ENCODE measurements around the gene MLEC.

Gene MLEC

DNA sequence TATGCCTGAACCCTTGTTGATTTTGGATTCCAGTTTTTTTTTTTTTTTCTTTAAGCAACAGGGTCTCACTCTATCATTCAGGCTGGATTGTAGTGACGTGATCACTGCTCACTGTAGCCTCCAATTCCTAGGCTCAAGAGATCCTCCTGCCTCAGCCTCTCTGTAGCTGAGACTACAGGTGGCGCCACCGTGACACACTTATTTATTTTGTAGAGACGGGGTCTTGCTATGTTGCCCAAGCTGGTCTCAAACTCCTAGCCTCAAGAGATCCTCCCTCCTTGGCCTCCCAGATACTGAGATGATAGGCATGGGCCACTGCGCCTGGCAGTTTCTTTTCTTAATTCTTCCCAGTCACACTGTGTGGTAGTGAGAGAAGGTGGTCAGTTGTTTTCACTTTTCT, 63.9 kb downstream of the MLEC start:
- TF ChIP-seq JUND (IDR thresholded peaks at IDR 0.05; ENCODE audit: low read depth), result no peak
- DNase-seq (ENCODE audit: low read depth in 1 of 2, low spot score in 1 of 2), result no peak
- in situ Hi-C loops (cut with HindIII; ENCODE audit: low pct_unique_long_range_greater_than_20kb, low sequenced_read_pairs), result no loop called here

GRCh38 chr12:120751389-120751788, 64.4 kb downstream of the MLEC start:
- in situ Hi-C loops (cut with HindIII; ENCODE audit: low pct_unique_long_range_greater_than_20kb, low sequenced_read_pairs), result no loop called here

More at GRCh38 chr12:120751389-120751788, 64.4 kb downstream of the MLEC start:
- no peak for TF ChIP-seq JUND (IDR thresholded peaks at IDR 0.05; ENCODE audit: low read depth)
- no peak for DNase-seq (ENCODE audit: low read depth in 1 of 2, low spot score in 1 of 2)

Measured in T47D (cell line).